ENCODE measurements around the gene SNRNP40. TPM values are rescaled to one million over a fixed set of nuclear protein-coding genes. Genes with fewer than 3 reads are reported as not detected.

SNRNP40 gene
- total RNA-seq, 1 experiment from 2014 or later = 288 TPM

DNA sequence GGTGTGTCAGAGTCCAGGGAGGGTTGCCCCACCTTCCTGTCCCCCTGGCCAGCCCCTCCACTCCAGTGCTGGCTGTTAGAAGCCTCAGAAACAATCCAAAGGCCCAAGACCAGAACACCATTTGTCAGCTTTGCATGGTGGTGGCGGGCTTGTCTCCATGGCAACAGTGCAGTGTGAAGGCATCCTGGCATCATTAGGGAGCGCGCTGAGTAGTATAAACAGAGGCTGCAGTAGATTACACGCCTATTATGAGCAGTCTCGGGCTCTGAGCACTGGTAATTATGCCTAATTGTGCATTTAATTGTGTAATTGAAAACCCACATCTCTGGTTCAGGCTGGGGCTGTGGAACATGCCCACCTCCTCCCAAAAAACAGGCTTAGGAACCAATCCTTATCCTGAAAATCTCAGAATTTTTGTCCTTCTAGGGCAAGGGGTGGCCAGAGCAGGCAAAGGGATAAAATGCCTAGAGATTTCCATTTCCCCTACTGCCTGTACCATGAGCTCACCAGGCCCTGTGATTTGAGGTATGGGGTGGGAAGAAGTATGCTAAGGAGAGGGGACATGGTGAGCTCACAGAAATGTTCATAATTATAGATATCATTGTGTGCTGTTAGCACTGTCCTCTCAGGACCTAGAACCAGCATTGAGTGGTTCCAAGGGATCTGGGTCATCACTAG, 68.6 kb downstream of the SNRNP40 start:
- POLR2A ChIA-PET (ENCODE audit: unreplicated experiment) = no interaction called here
- intact Hi-C loops (cut with micrococcal nuclease) = no loop called here
- CTCF ChIA-PET = no interaction called here

DNA sequence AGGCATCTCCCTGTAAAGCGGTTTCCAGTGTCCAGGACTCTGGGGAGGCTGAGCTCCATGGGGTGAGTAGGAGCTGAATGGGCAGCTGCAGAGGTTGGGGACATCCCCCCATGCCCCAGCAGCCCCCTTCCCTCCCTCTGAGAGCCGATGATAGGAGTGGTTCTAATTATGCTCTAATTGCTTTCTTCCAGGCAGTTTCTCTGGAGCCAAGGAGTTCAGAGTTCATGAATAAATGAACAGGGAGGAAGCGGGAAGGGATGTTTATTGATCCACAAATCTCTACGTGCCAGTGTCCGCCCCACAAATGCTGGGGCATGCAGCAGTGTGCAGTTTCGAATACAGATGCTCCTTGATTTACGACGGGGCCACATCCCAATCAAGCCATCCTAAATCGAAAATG, 72.5 kb downstream of the SNRNP40 start:
- intact Hi-C loops (cut with micrococcal nuclease) = no loop called here
- ChIA-PET POLR2A (ENCODE audit: unreplicated experiment) (no interaction called here), CTCF (no interaction called here)
- 0 out of 2 replicates have a peak, but pooled peaks cover 3% of the 10 kb centered on the region for H3K4me1 ChIP-seq (ENCODE audit: insufficient read depth, low read length)
- no peak overlapping the region for H3K4me2 ChIP-seq (ENCODE audit: low read length)
- ATAC-seq = no peak
- no peaks in the 10 kb centered on the region for H4K20me1 ChIP-seq (ENCODE audit: low read length)
- no peaks in the 10 kb centered on the region for H3K9me2 ChIP-seq (replicated peaks; ENCODE audit: low read length)
- no TSS peak for BruUV-seq (replicated peaks)
- no peak for DNase-seq
- peaks cover 7% of the 10 kb centered on the region; the same call in 1 of the 2 replicates for H3K27me3 ChIP-seq (ENCODE audit: low read length)
- H3K4me3 ChIP-seq (ENCODE audit: low read length) = no peak overlapping the region
- no peaks in the 10 kb centered on the region for H3F3A ChIP-seq (ENCODE audit: low read length, unreplicated experiment)
- TF ChIP-seq, protein P1, sequence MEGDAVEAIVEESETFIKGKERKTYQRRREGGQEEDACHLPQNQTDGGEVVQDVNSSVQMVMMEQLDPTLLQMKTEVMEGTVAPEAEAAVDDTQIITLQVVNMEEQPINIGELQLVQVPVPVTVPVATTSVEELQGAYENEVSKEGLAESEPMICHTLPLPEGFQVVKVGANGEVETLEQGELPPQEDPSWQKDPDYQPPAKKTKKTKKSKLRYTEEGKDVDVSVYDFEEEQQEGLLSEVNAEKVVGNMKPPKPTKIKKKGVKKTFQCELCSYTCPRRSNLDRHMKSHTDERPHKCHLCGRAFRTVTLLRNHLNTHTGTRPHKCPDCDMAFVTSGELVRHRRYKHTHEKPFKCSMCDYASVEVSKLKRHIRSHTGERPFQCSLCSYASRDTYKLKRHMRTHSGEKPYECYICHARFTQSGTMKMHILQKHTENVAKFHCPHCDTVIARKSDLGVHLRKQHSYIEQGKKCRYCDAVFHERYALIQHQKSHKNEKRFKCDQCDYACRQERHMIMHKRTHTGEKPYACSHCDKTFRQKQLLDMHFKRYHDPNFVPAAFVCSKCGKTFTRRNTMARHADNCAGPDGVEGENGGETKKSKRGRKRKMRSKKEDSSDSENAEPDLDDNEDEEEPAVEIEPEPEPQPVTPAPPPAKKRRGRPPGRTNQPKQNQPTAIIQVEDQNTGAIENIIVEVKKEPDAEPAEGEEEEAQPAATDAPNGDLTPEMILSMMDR (conservative IDR thresholded peaks at IDR 0.05; ENCODE audit: low read depth, low read length) = no peak
- TF ChIP-seq EZH2phosphoT487 (IDR thresholded peaks at IDR 0.05; ENCODE audit: borderline replicate concordance, low read length) (no peak), EZH2 (IDR thresholded peaks at IDR 0.05; ENCODE audit: low read length, unreplicated experiment) (no peak)
- no peak overlapping the region for H2AFZ ChIP-seq (ENCODE audit: low read length)
- no peaks in the 10 kb centered on the region for H3K36me3 ChIP-seq (ENCODE audit: low read depth, low read length)
- H3K9ac ChIP-seq (ENCODE audit: low read length) = no peak overlapping the region
- H3K9me3 ChIP-seq (ENCODE audit: low read length) = no peaks in the 10 kb centered on the region
- H3K79me2 ChIP-seq (ENCODE audit: low read length) = no peaks in the 10 kb centered on the region
- H3K27ac ChIP-seq (ENCODE audit: low read length) = no peak overlapping the region

More for the DNA sequence above, 68.6 kb downstream of the SNRNP40 start:
- TF ChIP-seq EZH2phosphoT487 (IDR thresholded peaks at IDR 0.05; ENCODE audit: borderline replicate concordance, low read length) = no peak
- ATAC-seq (no peak), DNase-seq (no peak)
- no peak overlapping the region for H3K4me3 ChIP-seq (ENCODE audit: low read length)
- no TSS peak for BruUV-seq (replicated peaks)
- peaks cover 7% of the 10 kb centered on the region; the same call in 1 of the 2 replicates for H3K27me3 ChIP-seq (ENCODE audit: low read length)
- no peaks in the 10 kb centered on the region for H3F3A ChIP-seq (ENCODE audit: low read length, unreplicated experiment)
- H3K9ac ChIP-seq (ENCODE audit: low read length) = no peak overlapping the region
- no peak overlapping the region for H3K27ac ChIP-seq (ENCODE audit: low read length)
- H3K9me3 ChIP-seq (ENCODE audit: low read length) = no peaks in the 10 kb centered on the region
- no peaks in the 10 kb centered on the region for H3K9me2 ChIP-seq (replicated peaks; ENCODE audit: low read length)
- H3K4me1 ChIP-seq (ENCODE audit: insufficient read depth, low read length) = 0 out of 2 replicates have a peak, but pooled peaks cover 6% of the 10 kb centered on the region
- H3K36me3 ChIP-seq (ENCODE audit: low read depth, low read length) = no peaks in the 10 kb centered on the region
- no peak overlapping the region for H3K4me2 ChIP-seq (ENCODE audit: low read length)
- no peaks in the 10 kb centered on the region for H3K79me2 ChIP-seq (ENCODE audit: low read length)
- no peaks in the 10 kb centered on the region for H4K20me1 ChIP-seq (ENCODE audit: low read length)
- H2AFZ ChIP-seq (ENCODE audit: low read length) = no peak overlapping the region

- no TSS peak for BruUV-seq (replicated peaks)
- H3K4me3 ChIP-seq (ENCODE audit: low read length) = no peak overlapping the region
- peaks cover 7% of the 10 kb centered on the region; the same call in 1 of the 2 replicates for H3K27me3 ChIP-seq (ENCODE audit: low read length)
- intact Hi-C loops (cut with micrococcal nuclease) = no loop called here
- no peak overlapping the region for H3K9ac ChIP-seq (ENCODE audit: low read length)
- ATAC-seq = no peak
- POLR2A ChIA-PET (ENCODE audit: unreplicated experiment) = no interaction called here
- no peak overlapping the region for H2AFZ ChIP-seq (ENCODE audit: low read length)
- no peaks in the 10 kb centered on the region for H3K9me3 ChIP-seq (ENCODE audit: low read length)
- H3K4me1 ChIP-seq (ENCODE audit: insufficient read depth, low read length) = no peaks in the 10 kb centered on the region
- DNase-seq = no peak
- CTCF ChIA-PET = no interaction called here
- H3K79me2 ChIP-seq (ENCODE audit: low read length) = no peaks in the 10 kb centered on the region
- H4K20me1 ChIP-seq (ENCODE audit: low read length) = no peaks in the 10 kb centered on the region
- H3K9me2 ChIP-seq (replicated peaks; ENCODE audit: low read length) = no peaks in the 10 kb centered on the region
- no peaks in the 10 kb centered on the region for H3F3A ChIP-seq (ENCODE audit: low read length, unreplicated experiment)
- no peaks in the 10 kb centered on the region for H3K36me3 ChIP-seq (ENCODE audit: low read depth, low read length)
- TF ChIP-seq, protein P1 (conservative IDR thresholded peaks at IDR 0.05; ENCODE audit: low read depth, low read length) = no peak
- TF ChIP-seq EZH2 (IDR thresholded peaks at IDR 0.05; ENCODE audit: low read length, unreplicated experiment) (no peak), EZH2phosphoT487 (IDR thresholded peaks at IDR 0.05; ENCODE audit: borderline replicate concordance, low read length) (no peak)
- H3K27ac ChIP-seq (ENCODE audit: low read length) = no peak overlapping the region
- no peak overlapping the region for H3K4me2 ChIP-seq (ENCODE audit: low read length)
These were observed 74.4 kb downstream of the SNRNP40 start for GRCh38 chr1:31222176-31222575.
